ENCODE measurements around the gene CFAP46. TPM values are rescaled to one million over a fixed set of nuclear protein-coding genes. Genes with fewer than 3 reads are reported as not detected.

Gene CFAP46
- total RNA-seq, 4 donors from 2014 or later: under 0.01 to 1.3 (median 0.28) TPM

GRCh38 chr10:132861884-132862461, 80.4 kb downstream of the CFAP46 start:
- Histone ChIP-seq H3K27me3 (peaks cover 0 to 79% (median 3%) of the 10 kb centered on the region in 4 donors), H3K36me3 (no peaks in the 10 kb centered on the region), H3K4me1 (peaks cover 0 to 10% (median 2%) of the 10 kb centered on the region in 4 donors), H3K4me3 (no peak overlapping the region), H3K9me3 (peaks cover 0 to 8% (median 3%) of the 10 kb centered on the region in 4 donors), H3K27ac (replicated peaks in 1 of 4) (no peak overlapping the region)
- no peak for DNase-seq (ENCODE audit: extremely low spot score)
- 59% methylated on average over 22 of the region's 24 CpGs for whole genome bisulfite sequencing
- TF ChIP-seq POLR2AphosphoS5 (IDR thresholded peaks at IDR 0.05) (no peak), POLR2A (IDR thresholded peaks at IDR 0.05; ENCODE audit: low read depth) (no peak), EP300 (IDR thresholded peaks at IDR 0.05) (no peak)
- TF ChIP-seq, protein P1, sequence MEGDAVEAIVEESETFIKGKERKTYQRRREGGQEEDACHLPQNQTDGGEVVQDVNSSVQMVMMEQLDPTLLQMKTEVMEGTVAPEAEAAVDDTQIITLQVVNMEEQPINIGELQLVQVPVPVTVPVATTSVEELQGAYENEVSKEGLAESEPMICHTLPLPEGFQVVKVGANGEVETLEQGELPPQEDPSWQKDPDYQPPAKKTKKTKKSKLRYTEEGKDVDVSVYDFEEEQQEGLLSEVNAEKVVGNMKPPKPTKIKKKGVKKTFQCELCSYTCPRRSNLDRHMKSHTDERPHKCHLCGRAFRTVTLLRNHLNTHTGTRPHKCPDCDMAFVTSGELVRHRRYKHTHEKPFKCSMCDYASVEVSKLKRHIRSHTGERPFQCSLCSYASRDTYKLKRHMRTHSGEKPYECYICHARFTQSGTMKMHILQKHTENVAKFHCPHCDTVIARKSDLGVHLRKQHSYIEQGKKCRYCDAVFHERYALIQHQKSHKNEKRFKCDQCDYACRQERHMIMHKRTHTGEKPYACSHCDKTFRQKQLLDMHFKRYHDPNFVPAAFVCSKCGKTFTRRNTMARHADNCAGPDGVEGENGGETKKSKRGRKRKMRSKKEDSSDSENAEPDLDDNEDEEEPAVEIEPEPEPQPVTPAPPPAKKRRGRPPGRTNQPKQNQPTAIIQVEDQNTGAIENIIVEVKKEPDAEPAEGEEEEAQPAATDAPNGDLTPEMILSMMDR (IDR thresholded peaks at IDR 0.05): no peak
- intact Hi-C loops (cut with DNase I): no loop called here

- peaks cover 0 to 82% (median 3%) of the 10 kb centered on the region in 4 donors for H3K27me3 ChIP-seq
- TF ChIP-seq POLR2AphosphoS5 (IDR thresholded peaks at IDR 0.05): no peak
- TF ChIP-seq POLR2A (IDR thresholded peaks at IDR 0.05; ENCODE audit: low read depth): no peak
- TF ChIP-seq EP300 (IDR thresholded peaks at IDR 0.05): no peak
- TF ChIP-seq, protein P1 (IDR thresholded peaks at IDR 0.05): no peak
- peaks cover 0 to 10% (median 2%) of the 10 kb centered on the region in 4 donors for H3K4me1 ChIP-seq
- H3K27ac ChIP-seq (replicated peaks in 1 of 4): no peak overlapping the region
- intact Hi-C loops (cut with DNase I): no loop called here
- WGBS: 73% methylated on average over 21 of the region's 22 CpGs
- DNase-seq (ENCODE audit: extremely low spot score): no peak
- no peak overlapping the region for H3K4me3 ChIP-seq
- H3K36me3 ChIP-seq: no peaks in the 10 kb centered on the region
- peaks cover 0 to 15% (median 7%) of the 10 kb centered on the region in 4 donors for H3K9me3 ChIP-seq
Observed at GRCh38 chr10:132861116-132861691, 81.2 kb downstream of the CFAP46 start.

GRCh38 chr10:132860532-132860931, 81.8 kb downstream of the CFAP46 start:
- Histone ChIP-seq H3K27me3 (peaks cover 0 to 82% (median 3%) of the 10 kb centered on the region in 4 donors), H3K9me3 (peaks cover 0 to 22% (median 14%) of the 10 kb centered on the region in 4 donors), H3K36me3 (no peaks in the 10 kb centered on the region), H3K27ac (replicated peaks in 1 of 4) (no peak overlapping the region), H3K4me3 (no peak overlapping the region), H3K4me1 (peaks cover 0 to 10% (median 2%) of the 10 kb centered on the region in 4 donors)
- intact Hi-C loops (cut with DNase I): no loop called here
- no peak for DNase-seq (ENCODE audit: extremely low spot score)
- TF ChIP-seq, protein P1 (IDR thresholded peaks at IDR 0.05): no peak
- TF ChIP-seq EP300 (IDR thresholded peaks at IDR 0.05) (no peak), POLR2AphosphoS5 (IDR thresholded peaks at IDR 0.05) (no peak), POLR2A (IDR thresholded peaks at IDR 0.05; ENCODE audit: low read depth) (no peak)
- 93% methylated on average over 16 of the region's 16 CpGs for WGBS

DNA sequence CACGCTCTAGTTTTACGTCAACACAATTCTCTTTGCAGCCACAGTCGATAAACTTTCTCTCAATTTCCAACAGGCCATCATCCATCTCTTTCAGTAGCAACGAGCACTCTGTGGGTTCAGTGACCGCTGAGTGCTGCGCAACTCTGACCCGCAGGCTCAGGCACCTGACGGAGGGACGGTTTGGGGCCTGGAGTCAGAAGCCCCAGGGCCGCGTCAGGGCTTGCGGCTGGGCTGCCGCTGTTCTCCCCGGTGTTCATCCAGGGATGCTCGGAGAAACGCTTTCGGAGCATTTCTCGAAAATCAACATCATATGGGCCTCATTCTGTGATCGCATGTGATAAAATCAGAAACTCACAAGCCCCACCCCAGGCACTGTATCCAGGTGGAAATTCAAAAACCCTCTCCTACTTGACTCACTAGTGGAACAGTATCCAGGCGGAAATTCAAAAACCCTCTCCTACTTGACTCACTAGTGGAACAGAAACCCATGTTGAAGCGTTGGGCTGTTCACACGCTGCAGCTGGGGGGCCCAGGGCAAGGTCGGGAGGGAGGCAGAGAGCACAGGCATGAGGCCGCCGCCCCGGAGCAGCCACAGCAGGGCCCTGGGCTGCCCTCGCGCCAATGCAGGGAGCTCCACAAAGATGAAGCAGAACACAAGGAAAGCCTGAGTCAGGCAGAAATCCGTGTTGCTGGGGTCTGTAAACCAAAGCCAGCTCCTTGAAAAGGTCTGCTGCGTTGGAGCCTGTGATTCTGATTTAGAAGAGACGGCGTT, 83.1 kb downstream of the CFAP46 start:
- no peak for DNase-seq (ENCODE audit: extremely low spot score)
- intact Hi-C loops (cut with DNase I): no loop called here
- peaks cover 0 to 32% (median 16%) of the 10 kb centered on the region in 4 donors for H3K9me3 ChIP-seq
- peaks cover 0 to 73% (median 3%) of the 10 kb centered on the region in 4 donors for H3K27me3 ChIP-seq
- H3K36me3 ChIP-seq: no peaks in the 10 kb centered on the region
- no peak overlapping the region for H3K4me3 ChIP-seq
- no peak overlapping the region for H3K27ac ChIP-seq (replicated peaks in 1 of 4)
- WGBS: 90% methylated on average over 29 of the region's 32 CpGs
- peaks cover 0 to 10% (median 2%) of the 10 kb centered on the region in 4 donors for H3K4me1 ChIP-seq
- TF ChIP-seq POLR2AphosphoS5 (IDR thresholded peaks at IDR 0.05) (no peak), EP300 (IDR thresholded peaks at IDR 0.05) (no peak), POLR2A (IDR thresholded peaks at IDR 0.05; ENCODE audit: low read depth) (no peak)
- TF ChIP-seq, protein P1 (IDR thresholded peaks at IDR 0.05): no peak
